ENCODE results near the gene TEX38. TPM values are rescaled to one million over a fixed set of nuclear protein-coding genes. Genes with fewer than 3 reads are reported as not detected.
"Not testable (repeated sequence)": the region's sequence is repeated elsewhere in the genome, so short reads cannot be mapped to it uniquely, and the experiment has no call there.

Gene TEX38
- total RNA-seq, 1 donor from 2014 or later = not detected

DNA sequence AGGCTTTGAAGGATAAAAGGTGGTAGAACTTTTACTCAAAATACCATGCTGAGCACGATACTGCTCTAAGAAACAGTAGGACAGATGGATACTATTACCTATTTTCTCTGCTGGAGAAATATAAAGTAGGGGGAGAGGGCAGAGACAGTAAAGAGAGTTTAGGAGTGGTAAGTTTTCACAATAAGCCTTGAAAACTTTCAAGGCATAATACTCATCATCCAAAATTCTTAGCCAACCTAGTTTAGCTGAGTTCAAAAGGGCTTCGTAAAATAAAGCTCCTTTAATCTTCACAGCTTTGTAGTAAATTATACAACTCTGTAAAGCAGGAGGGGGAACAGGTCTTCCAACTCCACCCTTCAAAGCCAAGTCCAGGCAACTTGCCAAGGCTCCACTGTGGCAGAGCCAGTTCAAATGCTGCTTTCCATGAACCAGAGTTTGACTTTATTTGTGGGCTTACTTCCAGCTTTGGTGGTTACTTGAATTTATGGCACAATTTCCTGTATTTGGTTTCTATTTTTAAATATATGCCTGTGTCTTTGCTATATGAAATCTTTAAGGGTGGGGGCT lies 15.5 kb downstream of the TEX38 start:
- DNase-seq (ENCODE audit: low read depth) = peak; percentile 78

DNA sequence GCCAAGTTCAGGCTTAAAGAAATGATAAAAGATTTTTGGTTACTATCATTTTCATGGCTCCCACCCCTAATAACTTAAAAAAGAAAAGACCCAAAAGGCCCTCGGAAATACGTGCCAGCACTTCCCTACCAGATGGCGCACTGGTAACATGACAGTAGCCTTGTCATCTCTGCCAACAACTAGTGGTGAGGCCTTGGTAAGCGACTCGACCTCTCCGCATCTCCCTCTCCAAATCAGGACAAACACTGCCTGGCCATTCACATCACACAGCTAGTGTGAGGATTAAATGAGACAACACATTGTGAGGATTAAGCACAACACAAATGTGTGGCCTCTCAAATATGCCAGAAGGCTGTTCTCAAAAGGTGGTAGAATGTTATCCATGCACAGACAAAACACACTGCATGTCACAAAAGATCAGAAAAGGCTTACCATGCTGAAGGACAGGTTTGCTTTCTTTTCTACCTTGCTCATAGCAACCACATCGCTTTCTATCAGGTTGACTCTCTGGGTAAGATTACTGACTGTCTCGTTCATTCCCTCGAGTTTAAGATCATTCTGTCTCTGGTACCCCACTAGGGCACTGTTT lies 16.4 kb downstream of the TEX38 start:
- DNase-seq (ENCODE audit: low read depth) = peak; percentile 60

DNA sequence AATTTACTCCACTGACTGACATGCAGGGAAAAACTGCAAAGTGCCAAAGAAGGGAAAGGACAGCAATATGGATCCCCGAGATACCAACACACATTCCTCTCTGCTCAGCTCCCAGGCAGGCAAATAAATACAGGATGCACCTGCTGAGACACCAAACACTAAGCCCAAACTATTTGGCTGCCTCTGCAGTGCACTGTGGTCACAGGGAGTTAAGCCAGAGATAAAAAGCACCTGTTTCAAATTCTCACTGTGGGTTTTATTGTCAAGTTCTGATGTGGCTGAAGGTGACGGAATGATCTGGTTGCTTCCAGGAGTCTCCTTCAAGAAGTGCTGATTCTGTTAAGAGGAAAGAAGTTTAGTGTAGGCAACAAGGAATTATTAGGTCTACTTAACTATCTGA lies 17.7 kb downstream of the TEX38 start:
- DNase-seq (ENCODE audit: low read depth) = peak; percentile 94

DNA sequence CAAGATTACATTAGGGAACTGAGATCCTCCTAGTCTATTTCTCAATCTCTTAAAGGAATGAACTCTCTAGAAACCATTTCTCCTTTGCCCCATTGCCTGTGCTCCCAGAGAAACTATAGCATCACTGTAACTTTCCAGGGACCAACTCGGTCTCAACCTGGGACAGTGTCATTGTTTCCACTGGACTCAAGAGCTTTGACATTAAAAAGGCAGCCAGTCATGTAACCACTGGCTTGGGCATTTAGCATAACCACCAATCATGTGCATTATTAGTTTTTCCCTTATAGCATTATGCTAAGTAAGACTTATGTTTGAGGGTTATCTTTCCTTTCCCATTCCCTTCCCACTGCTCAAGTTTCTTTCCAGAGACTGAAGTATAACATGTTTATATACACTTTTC lies 18.2 kb downstream of the TEX38 start:
- no peak for DNase-seq (ENCODE audit: low read depth)

- no peak for DNase-seq (ENCODE audit: low read depth)
Measured at GRCh38 chr1:46690931-46691421, 19.3 kb downstream of the TEX38 start.

GRCh38 chr1:46691997-46692790 lies 20.5 kb downstream of the TEX38 start:
- peak; percentile 33 for DNase-seq (ENCODE audit: low read depth)

- peak; percentile 78 for DNase-seq (ENCODE audit: low read depth)
Measured at GRCh38 chr1:46692811-46693770, 21.4 kb downstream of the TEX38 start.

DNA sequence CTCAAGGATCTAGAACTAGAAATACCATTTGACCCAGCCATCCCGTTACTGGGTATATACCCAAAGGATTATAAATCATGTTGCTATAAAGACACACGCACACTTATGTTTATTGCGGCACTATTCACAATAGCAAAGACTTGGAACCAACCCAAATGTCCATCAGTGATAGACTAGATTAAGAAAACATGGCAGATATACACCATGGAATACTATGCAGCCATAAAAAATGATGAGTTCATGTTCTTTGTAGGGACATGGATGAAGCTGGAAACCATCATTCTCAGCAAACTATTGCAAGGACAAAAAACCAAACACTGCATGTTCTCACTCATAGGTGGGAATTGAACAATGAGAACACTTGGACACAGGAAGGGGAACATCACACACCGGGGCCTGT lies 23.0 kb downstream of the TEX38 start:
- not testable (repeated sequence) for DNase-seq (ENCODE audit: low read depth)

DNA sequence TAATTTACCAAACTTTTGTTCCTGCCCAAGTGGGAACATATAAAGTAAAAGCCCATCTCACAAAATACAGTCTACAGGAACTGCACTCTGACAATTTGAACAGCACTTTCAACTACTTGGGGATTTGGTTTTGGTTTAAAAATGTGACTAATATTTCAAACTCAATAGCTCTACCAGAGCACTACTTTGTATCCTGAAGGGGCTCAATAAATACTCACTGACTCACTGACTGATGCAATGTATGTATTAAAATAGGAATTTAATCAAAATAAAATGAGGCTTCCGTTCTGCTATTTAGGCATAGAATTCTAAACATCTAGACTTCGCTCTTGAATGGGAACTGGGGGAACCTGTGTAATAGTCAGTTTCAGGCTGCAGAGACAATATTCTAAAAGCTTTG lies 25.4 kb downstream of the TEX38 start:
- DNase-seq (ENCODE audit: low read depth) = no peak

- DNase-seq (ENCODE audit: low read depth) = no peak
Measured at GRCh38 chr1:46699666-46700065, 28.0 kb downstream of the TEX38 start.

DNA sequence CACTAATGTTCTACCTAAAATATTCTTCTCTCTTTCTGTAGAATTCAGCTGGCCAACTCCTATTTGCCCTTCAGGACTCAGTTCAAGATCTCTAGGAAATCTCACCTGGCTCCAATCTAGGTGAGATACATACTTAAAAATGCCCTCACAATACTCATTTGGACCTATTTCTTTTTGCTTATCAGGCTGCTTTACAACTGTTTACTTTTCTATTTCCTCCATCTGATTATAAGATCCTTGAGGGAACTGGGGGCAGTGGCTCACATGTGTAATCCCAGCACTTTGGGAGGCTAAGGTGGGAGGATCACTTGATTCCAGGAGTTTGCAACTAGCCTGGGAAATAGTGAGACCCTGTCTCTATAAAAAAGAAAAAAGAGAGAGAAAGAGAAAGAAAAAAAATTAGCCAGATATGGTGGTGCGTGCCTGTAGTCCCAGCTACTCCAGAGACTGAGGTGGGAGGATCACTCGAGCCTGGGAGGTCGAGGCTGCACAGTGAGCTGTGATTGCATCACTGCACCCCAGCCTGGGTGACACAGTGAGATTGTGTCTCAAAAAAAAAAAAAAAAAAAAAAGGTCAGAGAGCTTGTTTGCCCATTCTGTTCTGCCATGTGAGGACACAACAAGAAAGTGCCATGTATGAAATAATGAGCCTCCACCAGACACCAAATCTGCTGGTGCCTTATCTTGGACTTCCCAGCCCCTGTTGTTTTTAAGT lies 32.4 kb downstream of the TEX38 start:
- DNase-seq (ENCODE audit: low read depth) = no peak

- no peak for DNase-seq (ENCODE audit: low read depth)
Measured at GRCh38 chr1:46705408-46705807, 33.8 kb downstream of the TEX38 start.

- no peak for DNase-seq (ENCODE audit: low read depth)
Measured at GRCh38 chr1:46708121-46708520, 36.5 kb downstream of the TEX38 start.

- DNase-seq (ENCODE audit: low read depth) = no peak
Measured at GRCh38 chr1:46714976-46715375, 43.3 kb downstream of the TEX38 start.

- no peak for DNase-seq (ENCODE audit: low read depth)
Measured at GRCh38 chr1:46717654-46718053, 46.0 kb downstream of the TEX38 start.

DNA sequence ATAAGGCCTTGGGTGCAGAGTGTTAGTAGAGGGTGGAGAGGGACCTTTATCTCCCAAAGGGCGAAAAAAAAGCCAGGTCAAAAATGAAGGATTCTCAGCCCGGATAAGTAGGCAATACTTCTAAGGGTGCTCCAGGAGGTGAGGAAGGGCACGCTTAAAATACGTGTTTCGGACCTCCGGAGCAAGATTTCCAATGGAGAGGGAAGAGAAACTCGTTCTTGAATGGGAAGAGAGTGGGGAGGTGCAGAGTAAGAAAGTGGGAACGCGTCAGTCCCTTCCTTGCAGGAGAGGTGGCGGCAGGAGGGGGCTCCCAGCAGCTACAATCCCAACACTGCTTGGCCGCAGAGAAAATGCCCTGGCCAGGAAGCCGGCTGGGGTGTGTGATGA lies 46.7 kb downstream of the TEX38 start:
- DNase-seq (ENCODE audit: low read depth) = no peak

GRCh38 chr1:46718727-46719622 lies 47.3 kb downstream of the TEX38 start, which contains the start of gene EFCAB14:
Gene EFCAB14 (minus strand): TSS chr1:46719114. CDS start chr1:46718087, 1,027 bp downstream.
- peak; percentile 90 for DNase-seq (ENCODE audit: low read depth)

- DNase-seq (ENCODE audit: low read depth) = no peak
Measured at GRCh38 chr1:46719689-46720088, 48.0 kb downstream of the TEX38 start.

DNA sequence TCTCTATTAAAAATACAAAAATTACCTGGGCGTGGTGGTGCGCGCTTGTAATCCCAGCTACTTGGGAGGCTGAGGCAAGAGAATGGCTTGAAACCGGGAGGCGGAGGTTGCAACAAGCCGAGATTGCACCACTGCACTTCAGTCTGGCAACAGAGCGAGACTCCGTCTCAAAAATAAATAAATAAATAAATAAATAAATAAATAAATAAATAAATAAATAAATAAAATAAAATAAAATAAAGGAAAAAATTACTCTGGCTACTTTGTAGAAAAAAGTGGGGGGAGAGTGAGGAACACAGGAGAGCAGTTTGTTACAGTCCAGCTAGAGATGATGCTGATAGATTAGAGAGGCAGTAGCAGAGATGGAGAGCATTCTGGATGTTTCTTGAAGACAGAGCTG lies 48.7 kb downstream of the TEX38 start:
- not testable (repeated sequence) for DNase-seq (ENCODE audit: low read depth)

Data from myocyte (in vitro differentiated cells).